ENCODE data around the gene GATAD2A. TPM values are rescaled to one million over a fixed set of nuclear protein-coding genes. Genes with fewer than 3 reads are reported as not detected.

The GATAD2A gene
- total and polyA plus RNA-seq, 9 of the 15 experiments (the other 6 are each of a cell fraction or from before 2014, with no cell fraction given) = 2.4 to 226 (median 44.2) TPM

- TF ChIP-seq RBM17 (IDR thresholded peaks at IDR 0.05; ENCODE audit: borderline replicate concordance, low read depth, low read length) (no peak), TAF1 (IDR thresholded peaks at IDR 0.05; ENCODE audit: control insufficient read depth, extremely low read depth, insufficient read depth, low read length, severe bottlenecking) (no peak), PKNOX1 (IDR thresholded peaks at IDR 0.05) (0 out of 2 replicates have a peak, but pooled peaks have one; percentile 16), USF2 (CRISPR knock-in tag; IDR thresholded peaks at IDR 0.05) (peak; percentile 66), CREM (IDR thresholded peaks at IDR 0.05; ENCODE audit: low read depth) (0 out of 2 replicates have a peak, but pooled peaks have one; percentile 32), NR2F6 (CRISPR knock-in tag; IDR thresholded peaks at IDR 0.05) (no peak), L3MBTL2 (IDR thresholded peaks at IDR 0.05) (peak; percentile 91), FOXK1 (CRISPR knock-in tag; IDR thresholded peaks at IDR 0.05; ENCODE audit: borderline replicate concordance) (0 out of 2 replicates have a peak, but pooled peaks have one; percentile 71), STAT5B (CRISPR knock-in tag; IDR thresholded peaks at IDR 0.05) (no peak), ILK (tag; IDR thresholded peaks at IDR 0.05; ENCODE audit: borderline replicate concordance, low read depth) (no peak), TFAP4 (CRISPR knock-in tag; IDR thresholded peaks at IDR 0.05; ENCODE audit: borderline replicate concordance) (peak; percentile 49; the same call in 1 of the 2 replicates), KLF13 (tag; IDR thresholded peaks at IDR 0.05; ENCODE audit: borderline replicate concordance, low read depth) (no peak), HDAC2 (IDR thresholded peaks at IDR 0.05) (0 out of 2 replicates have a peak, but pooled peaks have one; percentile 35), ATF1 (CRISPR knock-in tag; IDR thresholded peaks at IDR 0.05) (no peak), ATF1 (tag; IDR thresholded peaks at IDR 0.05) (0 out of 2 replicates have a peak, but pooled peaks have one; percentile 21), HIVEP1 (CRISPR knock-in tag; IDR thresholded peaks at IDR 0.05) (no peak), PHF20 (IDR thresholded peaks at IDR 0.05; ENCODE audit: partially characterized antibody) (no peak), XRCC5 (IDR thresholded peaks at IDR 0.05; ENCODE audit: low read depth, low read length) (peak; percentile 76; the same call in 1 of the 2 replicates), E4F1 (CRISPR knock-in tag; IDR thresholded peaks at IDR 0.05; ENCODE audit: borderline replicate concordance) (no peak), ZKSCAN8 (CRISPR knock-in tag; IDR thresholded peaks at IDR 0.05) (no peak), TBP (optimal IDR thresholded peaks at IDR 0.05; ENCODE audit: low read depth, low read length) (peak; percentile 24), TBL1XR1 (IDR thresholded peaks at IDR 0.05; ENCODE audit: low read length in 2 of 2) (no peak), ZFP36 (IDR thresholded peaks at IDR 0.05; ENCODE audit: low read depth, low read length, partially characterized antibody) (no peak), NFE2 (IDR thresholded peaks at IDR 0.05; ENCODE audit: low read depth) (no peak), BDP1 (IDR thresholded peaks at IDR 0.05; ENCODE audit: insufficient read depth, insufficient read length) (no peak)
Measured at GRCh38 chr19:19361075-19361594, 44.3 kb upstream of the GATAD2A start (continued).
